K562 (cell line): ENCODE data around the gene STARD13. TPM values are rescaled to one million over a fixed set of nuclear protein-coding genes. Genes with fewer than 3 reads are reported as not detected.

ENCODE experiments used
- ATAC-seq: fragments of 200-7000 bp; cut with Tn5 transposase; 3 replicates; pipeline ENCODE4 v1.9.1; 2020; ENCODE audit warnings: moderate library complexity
- BruUV-seq: library from RNA; stranded (reverse); fragments of 400-500 nt; replicated peaks from 2 replicates; lab custom pipeline; 2021; lab: Mats Ljungman, UMichigan
- CTCF ChIA-PET: fragments of 300-600 bp; formaldehyde crosslinking; extraction: SDS; loops from one replicate; lab custom pipeline; 2021; ENCODE audit warnings: low intra/inter-chr PET ratio; lab: Yijun Ruan, JAX
- POLR2A ChIA-PET: fragments of 300-600, 350-650 bp; sonication (Branson Sonifier 250); formaldehyde crosslinking; extraction: SDS; loops from one replicate; lab custom pipeline; 2021; ENCODE audit warnings: antibody characterized with exemption, inconsistent platforms; lab: Yijun Ruan, JAX
- DNase-seq, 4 experiments: peaks; one replicate each; pipeline versions ENCODE4 v3.0.0 to v3.0.0-alpha.2; 2011 to 2018; ENCODE audit warnings: low spot score in 3 of 4, mixed read lengths in 3 of 4; ENCODE audit errors: extremely low read depth in 1 of 4
- FAIRE-seq: peaks from 2 replicates; lab custom pipeline; 2011; peaks lifted over from hg19 to GRCh38; lab: Jason Lieb, UNC
- H2AFZ ChIP-seq: 2 replicates; pipeline ENCODE4 v1.6.0; 2011; ENCODE audit warnings: low read depth, low read length, control low read depth, inconsistent platforms
- H3K27ac ChIP-seq: fragments of 200-600 bp; 3 replicates; pipeline ENCODE4 v1.8.0; 2011; ENCODE audit warnings: low read depth, mild to moderate bottlenecking, control low read depth, inconsistent platforms, low read length, moderate library complexity, mixed read lengths; ENCODE audit errors: extremely low read depth
- H3K27me3 ChIP-seq, 2 experiments: fragments of 300-600 bp in 1 of 2; 2 replicates in 1 of 2; 3 replicates in 1 of 2; pipeline versions ENCODE4 v1.6.0 to v1.8.0; 2011; ENCODE audit warnings: inconsistent platforms in 2 of 2, low read length in 2 of 2, mild to moderate bottlenecking in 1 of 2, mixed read lengths in 1 of 2, moderate library complexity in 1 of 2; ENCODE audit not compliant: control insufficient read depth in 2 of 2, insufficient read depth in 2 of 2
- H3K36me3 ChIP-seq: fragments of 300-600 bp; 3 replicates; pipeline ENCODE4 v1.8.0; 2011; ENCODE audit warnings: mild to moderate bottlenecking, low read length, inconsistent platforms; ENCODE audit not compliant: control insufficient read depth, insufficient read depth
- H3K4me1 ChIP-seq, 2 experiments: fragments of 200-600 bp in 1 of 2; replicated peaks in 1 of 2; 2 replicates in 1 of 2; 3 replicates in 1 of 2; pipeline versions ENCODE4 v1.5.1 to v1.8.0; 2011; ENCODE audit warnings: inconsistent platforms in 2 of 2, low read length in 2 of 2, mild to moderate bottlenecking in 1 of 2, mixed read lengths in 1 of 2, moderate library complexity in 1 of 2; ENCODE audit not compliant: control insufficient read depth in 2 of 2, insufficient read depth in 2 of 2
- H3K4me2 ChIP-seq: 2 replicates; pipeline ENCODE4 v1.6.1; 2011; ENCODE audit warnings: low read length, control low read depth, inconsistent platforms, mixed read lengths; ENCODE audit not compliant: insufficient read depth
- H3K4me3 ChIP-seq: fragments of 200-600 bp; sonication (generic), shearing (Covaris generic); 2 replicates; pipeline ENCODE4 v1.5.1; 2016; ENCODE audit warnings: control low read depth, inconsistent platforms
- H3K79me2 ChIP-seq: fragments of 200-600 bp; 3 replicates; pipeline ENCODE4 v1.8.0; 2011; ENCODE audit warnings: low read length, inconsistent platforms; ENCODE audit not compliant: control insufficient read depth, insufficient read depth
- H3K9ac ChIP-seq, 2 experiments: 2 replicates each; pipeline versions ENCODE4 v1.6.0 to v1.6.1; 2011; ENCODE audit warnings: low read depth in 2 of 2, low read length in 2 of 2, control low read depth in 1 of 2, inconsistent platforms in 1 of 2, mild to moderate bottlenecking in 1 of 2, mixed read lengths in 1 of 2; ENCODE audit not compliant: insufficient read depth in 1 of 2
- H3K9me1 ChIP-seq: one replicate; pipeline ENCODE4 v1.6.0; 2011; ENCODE audit warnings: inconsistent platforms, mild to moderate bottlenecking, low read length, moderate library complexity; ENCODE audit not compliant: control insufficient read depth, insufficient read depth
- H3K9me3 ChIP-seq: replicated peaks from 2 replicates; pipeline ENCODE4 v1.5.1; 2011; ENCODE audit warnings: low read depth, low read length, inconsistent platforms; ENCODE audit not compliant: control insufficient read depth, insufficient read depth
- H4K20me1 ChIP-seq: replicated peaks from 2 replicates; pipeline ENCODE4 v1.6.1; 2011; ENCODE audit warnings: low read length, inconsistent platforms, mixed read lengths; ENCODE audit not compliant: control insufficient read depth, insufficient read depth
- CHD1 ChIP-seq: fragments of 200-600 bp; sonication (generic); IDR thresholded peaks from one replicate; pipeline ENCODE4 v1.6.1; 2012; ENCODE audit warnings: mild to moderate bottlenecking, moderate library complexity, low read length, inconsistent platforms
- COPS2 ChIP-seq: fragments of 450-650 bp; conservative IDR thresholded peaks from 2 replicates; pipeline ENCODE4 v1.6.1; 2016; ENCODE audit warnings: mild to moderate bottlenecking, moderate library complexity
- GABPA ChIP-seq: fragments of 200-800 bp; sonication (Bioruptor generic); conservative IDR thresholded peaks from 2 replicates; pipeline ENCODE4 v1.6.1; 2016; ENCODE audit warnings: low read depth, missing genetic modification characterization, missing compliant biosample characterization
- IRF1 ChIP-seq: sonication (generic); formaldehyde crosslinking; IDR thresholded peaks from 2 replicates; pipeline ENCODE4 v1.8.0; 2022; ENCODE audit warnings: missing genetic modification reagents, mild to moderate bottlenecking, borderline replicate concordance
- NR2C2 ChIP-seq, 2 experiments: fragments of 200-800 bp in 1 of 2; sonication (Bioruptor generic) in 1 of 2; sonication (generic) in 1 of 2; formaldehyde crosslinking in 1 of 2; IDR thresholded peaks; 2 replicates each; pipeline versions ENCODE4 v1.6.1 to v1.8.0; 2016 to 2022; ENCODE audit warnings: mild to moderate bottlenecking in 1 of 2, missing compliant biosample characterization in 1 of 2, missing genetic modification characterization in 1 of 2, missing genetic modification reagents in 1 of 2
- THRAP3 ChIP-seq: fragments of 450-650 bp; IDR thresholded peaks from 2 replicates; pipeline ENCODE4 v1.6.1; 2016; ENCODE audit warnings: mild to moderate bottlenecking, inconsistent platforms, borderline replicate concordance
- ZBTB33 ChIP-seq: sonication (generic); formaldehyde crosslinking; IDR thresholded peaks from 2 replicates; pipeline ENCODE4 v1.8.1; 2023; ENCODE audit warnings: mild to moderate bottlenecking, missing genetic modification reagents
- ZNF707 ChIP-seq: fragments of 250-450 bp; sonication (Bioruptor Pico); conservative IDR thresholded peaks from 2 replicates; pipeline ENCODE4 v1.8.0; 2022; ENCODE audit warnings: inconsistent platforms, mild to moderate bottlenecking, moderate library complexity
- WGBS: fragments of 100-300 bp; shearing (Covaris generic); methylation state at CpG from one replicate; pipeline ENCODE4 v1.1.6; 2016; ENCODE audit warnings: low coverage, mixed read lengths; ENCODE audit not compliant: insufficient coverage; ENCODE audit errors: missing lambda C conversion rate; 5-methylcytosine and 5-hydroxymethylcytosine counted together
- in situ Hi-C: fragments of 300-500 bp; cut with MboI; formaldehyde crosslinking; loops from 4 replicates; pipeline ENCODE4 v1.15.0; 2018; ENCODE audit warnings: inconsistent platforms, mixed read lengths
- intact Hi-C: fragments of 100-400 bp; cut with micrococcal nuclease; formaldehyde crosslinking; loops from 2 replicates; pipeline ENCODE4 v1.14.2; 2022
- polyA plus RNA-seq, 8 experiments: library from polyadenylated mRNA; depleted of rRNA in 4 of 8; stranded (reverse) in 5 of 8; unstranded in 3 of 8; fragments of >200 nt; fragmentation: Nextera tagmentation in 2 of 8; fragmentation: Illumina TruSeq in 1 of 8; extraction: Ambion mirVana in 2 of 8; extraction: Trizol in 1 of 8; gene quantifications; 2 replicates each; pipeline versions ENCODE4 v1.2.1 to v1.2.3, GENCODE V29; 2011 to 2014; ENCODE audit warnings: inconsistent platforms in 1 of 8, missing spikeins in 1 of 8
- total RNA-seq, 7 experiments: library from RNA; depleted of rRNA in 6 of 7; stranded (reverse); fragments of >200 nt in 6 of 7; fragmentation: Illumina TruSeq in 2 of 7; extraction: Trizol in 2 of 7; gene quantifications; 2 replicates each; pipeline versions ENCODE4 v1.2.1 to v1.2.3, GENCODE V29; 2011 to 2021; ENCODE audit warnings: low replicate concordance in 1 of 7
- TF ChIP-seq, protein P1 (sequence below): fragments of 450-650 bp; IDR thresholded peaks from 2 replicates; pipeline ENCODE4 v1.6.1; 2018; ENCODE audit warnings: mild to moderate bottlenecking, low read depth; ENCODE audit not compliant: partially characterized antibody
- TF ChIP-seq, protein P2 (sequence below), 2 experiments: IDR thresholded peaks; 2 replicates each; pipeline ENCODE4 v1.6.1; 2011; ENCODE audit warnings: borderline replicate concordance in 1 of 2, control low read depth in 1 of 2, low read depth in 1 of 2, low read length in 1 of 2, mild to moderate bottlenecking in 1 of 2, mixed read lengths in 1 of 2, moderate library complexity in 1 of 2; ENCODE audit not compliant: insufficient read depth in 1 of 2, insufficient read length in 1 of 2, poor library complexity in 1 of 2, severe bottlenecking in 1 of 2; ENCODE audit errors: extremely low read depth in 1 of 2
- TF ChIP-seq, protein P3 (sequence below): fragments of 250-450 bp; sonication (Bioruptor Pico); IDR thresholded peaks from 2 replicates; pipeline ENCODE4 v1.5.0; 2022; ENCODE audit warnings: mild to moderate bottlenecking

Gene STARD13
- total and polyA plus RNA-seq, 9 of the 15 experiments (the other 6 are each of a cell fraction or from before 2014, with no cell fraction given), result 0.11 TPM; not detected in 8

GRCh38 chr13:33276570-33276969, 9.0 kb downstream of the STARD13 start (continued):
- TF ChIP-seq, protein P1, sequence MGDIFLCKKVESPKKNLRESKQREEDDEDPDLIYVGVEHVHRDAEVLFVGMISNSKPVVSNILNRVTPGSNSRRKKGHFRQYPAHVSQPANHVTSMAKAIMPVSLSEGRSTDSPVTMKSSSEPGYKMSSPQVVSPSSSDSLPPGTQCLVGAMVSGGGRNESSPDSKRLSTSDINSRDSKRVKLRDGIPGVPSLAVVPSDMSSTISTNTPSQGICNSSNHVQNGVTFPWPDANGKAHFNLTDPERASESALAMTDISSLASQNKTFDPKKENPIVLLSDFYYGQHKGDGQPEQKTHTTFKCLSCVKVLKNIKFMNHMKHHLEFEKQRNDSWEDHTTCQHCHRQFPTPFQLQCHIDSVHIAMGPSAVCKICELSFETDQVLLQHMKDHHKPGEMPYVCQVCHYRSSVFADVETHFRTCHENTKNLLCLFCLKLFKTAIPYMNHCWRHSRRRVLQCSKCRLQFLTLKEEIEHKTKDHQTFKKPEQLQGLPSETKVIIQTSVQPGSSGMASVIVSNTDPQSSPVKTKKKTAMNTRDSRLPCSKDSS, result no peak
- TF ChIP-seq, protein P2, sequence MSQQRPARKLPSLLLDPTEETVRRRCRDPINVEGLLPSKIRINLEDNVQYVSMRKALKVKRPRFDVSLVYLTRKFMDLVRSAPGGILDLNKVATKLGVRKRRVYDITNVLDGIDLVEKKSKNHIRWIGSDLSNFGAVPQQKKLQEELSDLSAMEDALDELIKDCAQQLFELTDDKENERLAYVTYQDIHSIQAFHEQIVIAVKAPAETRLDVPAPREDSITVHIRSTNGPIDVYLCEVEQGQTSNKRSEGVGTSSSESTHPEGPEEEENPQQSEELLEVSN (IDR thresholded peaks at IDR 0.05; ENCODE audit: borderline replicate concordance in 1 of 2, extremely low read depth in 1 of 2, insufficient read depth in 1 of 2, insufficient read length in 1 of 2, low read depth in 1 of 2, low read length in 1 of 2, poor library complexity in 1 of 2, severe bottlenecking in 1 of 2), result no peak
- TF ChIP-seq GABPA (tag), result no peak
- TF ChIP-seq, protein P3, sequence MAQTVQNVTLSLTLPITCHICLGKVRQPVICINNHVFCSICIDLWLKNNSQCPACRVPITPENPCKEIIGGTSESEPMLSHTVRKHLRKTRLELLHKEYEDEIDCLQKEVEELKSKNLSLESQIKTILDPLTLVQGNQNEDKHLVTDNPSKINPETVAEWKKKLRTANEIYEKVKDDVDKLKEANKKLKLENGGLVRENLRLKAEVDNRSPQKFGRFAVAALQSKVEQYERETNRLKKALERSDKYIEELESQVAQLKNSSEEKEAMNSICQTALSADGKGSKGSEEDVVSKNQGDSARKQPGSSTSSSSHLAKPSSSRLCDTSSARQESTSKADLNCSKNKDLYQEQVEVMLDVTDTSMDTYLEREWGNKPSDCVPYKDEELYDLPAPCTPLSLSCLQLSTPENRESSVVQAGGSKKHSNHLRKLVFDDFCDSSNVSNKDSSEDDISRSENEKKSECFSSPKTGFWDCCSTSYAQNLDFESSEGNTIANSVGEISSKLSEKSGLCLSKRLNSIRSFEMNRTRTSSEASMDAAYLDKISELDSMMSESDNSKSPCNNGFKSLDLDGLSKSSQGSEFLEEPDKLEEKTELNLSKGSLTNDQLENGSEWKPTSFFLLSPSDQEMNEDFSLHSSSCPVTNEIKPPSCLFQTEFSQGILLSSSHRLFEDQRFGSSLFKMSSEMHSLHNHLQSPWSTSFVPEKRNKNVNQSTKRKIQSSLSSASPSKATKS (CRISPR knock-in tag), result no peak
- TF ChIP-seq, all 486 proteins: peak for 0

- no peaks in the 10 kb centered on the region for H3K27me3 ChIP-seq
- no peak for DNase-seq
- intact Hi-C loops, result no loop called here
- no peak overlapping the region for H3K27ac ChIP-seq
- FAIRE-seq, result no peak
- H3K9ac ChIP-seq, result no peak overlapping the region
- H3K79me2 ChIP-seq, result no peaks in the 10 kb centered on the region
- in situ Hi-C loops, result no loop called here
- ChIA-PET CTCF (no interaction called here), POLR2A (no interaction called here)
- no peaks in the 10 kb centered on the region for H3K36me3 ChIP-seq
- H3K4me3 ChIP-seq, result no peak overlapping the region
- no peaks in the 10 kb centered on the region for H3K9me1 ChIP-seq
- WGBS, result 0% methylated on average over 2 of the region's 3 CpGs
- ATAC-seq, result no peak
- H2AFZ ChIP-seq, result no peak overlapping the region
- no TSS peak for BruUV-seq
- no peak overlapping the region for H3K4me2 ChIP-seq
- no peaks in the 10 kb centered on the region for H4K20me1 ChIP-seq
- no peaks in the 10 kb centered on the region for H3K9me3 ChIP-seq
- no peaks in the 10 kb centered on the region for H3K4me1 ChIP-seq
- TF ChIP-seq THRAP3 (no peak), ZNF707 (CRISPR knock-in tag) (no peak), COPS2 (no peak), CHD1 (no peak), IRF1 (CRISPR knock-in tag) (no peak), ZBTB33 (no peak), NR2C2 (CRISPR knock-in tag; IDR thresholded peaks at IDR 0.05) (no peak), NR2C2 (tag; IDR thresholded peaks at IDR 0.05) (no peak)
Measured at GRCh38 chr13:33275916-33276315, 9.6 kb downstream of the STARD13 start.
